HG03378 (cell line): Measurements from ENCODE around the gene LRRC75A.
A peak's percentile ranks its signal among the peaks of the same experiment; 100 is the strongest.
"Not testable (repeated sequence)": the region's sequence is repeated elsewhere in the genome, so short reads cannot be mapped to it uniquely, and the experiment has no call there.

Source experiments
- ATAC-seq: cut with Tn5 transposase; IDR thresholded peaks from one replicate; pipeline ENCODE4 v1.9.1; 2021; ENCODE audit warnings: mild to moderate bottlenecking, moderate library complexity; ENCODE audit not compliant: unreplicated experiment

The LRRC75A gene

GRCh38 chr17:16407911-16408588 lies 83.9 kb downstream of the LRRC75A start:
- ATAC-seq, result peak; percentile 90

GRCh38 chr17:16406742-16407674 lies 85.0 kb downstream of the LRRC75A start:
- no peak for ATAC-seq

DNA sequence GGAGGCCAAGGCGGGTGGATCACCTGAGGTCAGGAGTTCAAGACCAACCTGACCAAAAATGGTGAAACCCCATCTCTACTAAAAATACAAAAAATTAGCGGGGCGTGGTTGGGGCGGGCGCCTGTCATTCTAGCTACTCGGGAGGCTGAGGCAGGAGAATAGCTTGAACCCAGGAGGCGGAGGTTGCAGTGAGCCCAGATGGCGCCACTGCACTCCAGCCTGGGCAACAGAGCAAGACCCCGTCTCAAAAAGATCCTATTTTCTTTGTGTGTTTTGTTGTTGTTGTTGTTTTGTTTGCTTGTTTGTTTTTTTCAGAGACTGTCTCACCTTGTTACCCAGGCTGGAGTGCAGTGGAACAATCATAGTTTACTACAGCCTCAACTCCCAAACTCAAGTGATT lies 88.1 kb downstream of the LRRC75A start:
- not testable (repeated sequence) for ATAC-seq

GRCh38 chr17:16398270-16399267 lies 93.4 kb downstream of the LRRC75A start:
- peak; percentile 75 for ATAC-seq

DNA sequence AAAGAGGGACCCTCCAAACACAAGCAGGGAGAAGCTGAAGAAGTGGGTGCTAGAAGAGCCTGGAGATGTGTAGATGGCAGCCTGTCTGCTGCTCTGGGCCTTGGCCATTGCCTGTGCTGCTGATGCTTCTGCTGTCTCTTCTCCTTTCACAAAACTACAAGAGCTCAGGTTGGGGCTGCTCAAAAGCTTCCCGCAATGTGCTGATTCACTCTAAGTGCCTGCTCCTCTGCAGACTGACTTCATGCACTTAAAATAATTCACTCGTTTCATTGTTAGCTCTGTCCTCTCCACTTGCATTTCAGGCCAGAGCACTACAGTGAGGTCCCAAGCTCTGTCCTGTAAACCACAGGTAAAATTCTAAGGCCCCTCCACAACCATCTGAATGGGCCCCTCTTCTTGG lies 95.3 kb downstream of the LRRC75A start:
- not testable (repeated sequence) for ATAC-seq

- ATAC-seq, result not testable (repeated sequence)
Measured at GRCh38 chr17:16395887-16396286, 96.1 kb downstream of the LRRC75A start.

GRCh38 chr17:16392491-16392890 lies 99.5 kb downstream of the LRRC75A start:
- not testable (repeated sequence) for ATAC-seq
